NCI-H510A (cell line): ENCODE results near the gene OTULIN.
A peak's percentile ranks its signal among the peaks of the same experiment; 100 is the strongest.

ENCODE experiments used
- DNase-seq: peaks from one replicate; lab custom pipeline; 2025; lab: John Stamatoyannopoulos, UW

OTULIN gene

GRCh38 chr5:14698495-14698894, 34.0 kb downstream of the OTULIN start:
- no peak for DNase-seq

GRCh38 chr5:14699159-14699558, 34.6 kb downstream of the OTULIN start:
- no peak for DNase-seq

GRCh38 chr5:14699807-14700400, 35.4 kb downstream of the OTULIN start:
- DNase-seq = no peak

GRCh38 chr5:14700478-14701436, 36.2 kb downstream of the OTULIN start:
- no peak for DNase-seq

GRCh38 chr5:14701556-14701955, 37.0 kb downstream of the OTULIN start:
- DNase-seq = no peak

- no peak for DNase-seq
Observed at GRCh38 chr5:14702238-14702839, 37.8 kb downstream of the OTULIN start.

- no peak for DNase-seq
Observed at GRCh38 chr5:14705556-14705955, 41.0 kb downstream of the OTULIN start.

GRCh38 chr5:14706615-14707021, 42.1 kb downstream of the OTULIN start:
- no peak for DNase-seq

- DNase-seq = no peak
Observed at GRCh38 chr5:14707811-14708390, 43.4 kb downstream of the OTULIN start.

GRCh38 chr5:14708551-14708950, 44.0 kb downstream of the OTULIN start:
- DNase-seq = no peak

- DNase-seq = no peak
Observed at GRCh38 chr5:14710313-14710994, 45.9 kb downstream of the OTULIN start.

GRCh38 chr5:14712131-14712530, 47.6 kb downstream of the OTULIN start:
- no peak for DNase-seq

GRCh38 chr5:14712666-14713065, 48.1 kb downstream of the OTULIN start:
- DNase-seq = no peak

GRCh38 chr5:14713476-14714390, 49.2 kb downstream of the OTULIN start:
- DNase-seq = no peak

- DNase-seq = peak; percentile 82
Observed at GRCh38 chr5:14714706-14715105, 50.2 kb downstream of the OTULIN start.

- DNase-seq = no peak
Observed at GRCh38 chr5:14715481-14715880, 51.0 kb downstream of the OTULIN start.

- no peak for DNase-seq
Observed at GRCh38 chr5:14716755-14717752, 52.5 kb downstream of the OTULIN start.

- DNase-seq = no peak
Observed at GRCh38 chr5:14718778-14719177, 54.3 kb downstream of the OTULIN start.

GRCh38 chr5:14720236-14720923, 55.9 kb downstream of the OTULIN start:
- DNase-seq = no peak
